WTC11 (cell line): ENCODE results near the gene PITPNM1.

ENCODE experiments used
- ATF6 ChIP-seq: sonication (generic); formaldehyde crosslinking; IDR thresholded peaks from 2 replicates; pipeline ENCODE4 v1.8.1; 2023; ENCODE audit warnings: mild to moderate bottlenecking, missing genetic modification reagents
- ELF4 ChIP-seq: sonication (generic); formaldehyde crosslinking; IDR thresholded peaks from 2 replicates; pipeline ENCODE4 v1.8.1; 2022; ENCODE audit warnings: low read depth, mild to moderate bottlenecking, moderate library complexity, missing genetic modification reagents
- GABPB1 ChIP-seq: sonication (generic); formaldehyde crosslinking; IDR thresholded peaks from 2 replicates; pipeline ENCODE4 v1.8.1; 2023; ENCODE audit warnings: mild to moderate bottlenecking, missing genetic modification reagents
- MAX ChIP-seq: sonication (generic); formaldehyde crosslinking; IDR thresholded peaks from 2 replicates; pipeline ENCODE4 v1.8.0; 2022; ENCODE audit warnings: mild to moderate bottlenecking, missing genetic modification reagents
- MYBL2 ChIP-seq: sonication (generic); formaldehyde crosslinking; IDR thresholded peaks from 2 replicates; pipeline ENCODE4 v1.8.1; 2023; ENCODE audit warnings: mild to moderate bottlenecking, moderate library complexity, missing genetic modification reagents
- NR3C1 ChIP-seq: sonication (generic); formaldehyde crosslinking; conservative IDR thresholded peaks from 2 replicates; pipeline ENCODE4 v1.8.1; 2023; ENCODE audit warnings: low read depth, mild to moderate bottlenecking, missing genetic modification reagents
- TEAD1 ChIP-seq: sonication (generic); formaldehyde crosslinking; IDR thresholded peaks from 2 replicates; pipeline ENCODE4 v1.8.0; 2022; ENCODE audit warnings: mild to moderate bottlenecking, missing genetic modification reagents
- TF ChIP-seq, protein P1 (sequence below): fragments of 200-600 bp; IDR thresholded peaks from 2 replicates; pipeline ENCODE4 v1.8.0; 2022; ENCODE audit warnings: antibody characterized with exemption
- TF ChIP-seq, protein P2 (sequence below): fragments of 250-450 bp; sonication (Bioruptor Pico); IDR thresholded peaks from 2 replicates; pipeline ENCODE4 v2.1.2; 2022; ENCODE audit warnings: mild to moderate bottlenecking, moderate library complexity
- TF ChIP-seq, protein P3 (sequence below): sonication (generic); formaldehyde crosslinking; IDR thresholded peaks from 2 replicates; pipeline ENCODE4 v1.8.1; 2022; ENCODE audit warnings: low read depth, mild to moderate bottlenecking, moderate library complexity, missing genetic modification reagents, borderline replicate concordance
- TF ChIP-seq, protein P4 (sequence below): sonication (generic); formaldehyde crosslinking; IDR thresholded peaks from 2 replicates; pipeline ENCODE4 v1.8.0; 2023; ENCODE audit warnings: missing genetic modification reagents, mild to moderate bottlenecking, borderline replicate concordance
- TF ChIP-seq, protein P5 (sequence below): fragments of 250-450 bp; sonication (Bioruptor Pico); IDR thresholded peaks from 2 replicates; pipeline ENCODE4 v1.9.0; 2021; ENCODE audit warnings: moderate library complexity, mild to moderate bottlenecking, inconsistent platforms, borderline replicate concordance

DNA sequence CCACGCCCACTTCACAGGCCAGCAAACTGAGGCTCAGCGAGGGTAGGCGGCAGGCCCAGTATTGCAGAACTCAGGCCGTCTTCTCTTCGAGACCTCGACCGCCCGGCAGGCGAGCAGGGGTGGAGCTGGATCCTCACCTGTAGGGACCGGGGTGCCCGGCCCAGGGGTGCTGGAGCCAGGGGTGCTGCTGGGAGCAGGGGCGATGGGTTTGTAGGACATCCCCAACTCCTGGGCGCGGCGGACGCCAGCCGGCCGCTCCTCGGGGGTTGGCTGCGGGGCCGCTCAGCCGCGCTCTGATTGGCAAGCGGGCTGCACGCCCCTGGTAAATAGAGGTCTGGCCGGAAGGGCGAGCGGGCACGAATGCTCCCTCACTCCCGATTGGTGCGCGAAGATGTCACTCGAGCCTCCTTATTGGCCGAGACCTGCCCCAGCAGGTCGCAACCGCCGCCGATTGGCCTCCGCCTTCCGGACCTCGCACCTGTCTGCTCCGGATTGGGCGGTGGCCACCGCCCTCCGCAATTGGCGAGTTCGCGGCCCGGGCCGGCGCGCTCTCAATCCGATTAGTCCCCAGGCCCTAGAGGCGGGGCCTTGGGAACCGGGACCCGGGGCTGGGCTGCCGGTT lies 2.8 kb upstream of the PITPNM1 start, which contains the start of gene CDK2AP2:
- TF ChIP-seq, protein P1, sequence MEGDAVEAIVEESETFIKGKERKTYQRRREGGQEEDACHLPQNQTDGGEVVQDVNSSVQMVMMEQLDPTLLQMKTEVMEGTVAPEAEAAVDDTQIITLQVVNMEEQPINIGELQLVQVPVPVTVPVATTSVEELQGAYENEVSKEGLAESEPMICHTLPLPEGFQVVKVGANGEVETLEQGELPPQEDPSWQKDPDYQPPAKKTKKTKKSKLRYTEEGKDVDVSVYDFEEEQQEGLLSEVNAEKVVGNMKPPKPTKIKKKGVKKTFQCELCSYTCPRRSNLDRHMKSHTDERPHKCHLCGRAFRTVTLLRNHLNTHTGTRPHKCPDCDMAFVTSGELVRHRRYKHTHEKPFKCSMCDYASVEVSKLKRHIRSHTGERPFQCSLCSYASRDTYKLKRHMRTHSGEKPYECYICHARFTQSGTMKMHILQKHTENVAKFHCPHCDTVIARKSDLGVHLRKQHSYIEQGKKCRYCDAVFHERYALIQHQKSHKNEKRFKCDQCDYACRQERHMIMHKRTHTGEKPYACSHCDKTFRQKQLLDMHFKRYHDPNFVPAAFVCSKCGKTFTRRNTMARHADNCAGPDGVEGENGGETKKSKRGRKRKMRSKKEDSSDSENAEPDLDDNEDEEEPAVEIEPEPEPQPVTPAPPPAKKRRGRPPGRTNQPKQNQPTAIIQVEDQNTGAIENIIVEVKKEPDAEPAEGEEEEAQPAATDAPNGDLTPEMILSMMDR = no peak
- TF ChIP-seq, protein P2, sequence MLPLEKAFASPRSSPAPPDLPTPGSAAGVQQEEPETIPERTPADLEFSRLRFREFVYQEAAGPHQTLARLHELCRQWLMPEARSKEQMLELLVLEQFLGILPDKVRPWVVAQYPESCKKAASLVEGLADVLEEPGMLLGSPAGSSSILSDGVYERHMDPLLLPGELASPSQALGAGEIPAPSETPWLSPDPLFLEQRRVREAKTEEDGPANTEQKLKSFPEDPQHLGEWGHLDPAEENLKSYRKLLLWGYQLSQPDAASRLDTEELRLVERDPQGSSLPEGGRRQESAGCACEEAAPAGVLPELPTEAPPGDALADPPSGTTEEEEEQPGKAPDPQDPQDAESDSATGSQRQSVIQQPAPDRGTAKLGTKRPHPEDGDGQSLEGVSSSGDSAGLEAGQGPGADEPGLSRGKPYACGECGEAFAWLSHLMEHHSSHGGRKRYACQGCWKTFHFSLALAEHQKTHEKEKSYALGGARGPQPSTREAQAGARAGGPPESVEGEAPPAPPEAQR (CRISPR knock-in tag) = no peak
- TF ChIP-seq, protein P3, sequence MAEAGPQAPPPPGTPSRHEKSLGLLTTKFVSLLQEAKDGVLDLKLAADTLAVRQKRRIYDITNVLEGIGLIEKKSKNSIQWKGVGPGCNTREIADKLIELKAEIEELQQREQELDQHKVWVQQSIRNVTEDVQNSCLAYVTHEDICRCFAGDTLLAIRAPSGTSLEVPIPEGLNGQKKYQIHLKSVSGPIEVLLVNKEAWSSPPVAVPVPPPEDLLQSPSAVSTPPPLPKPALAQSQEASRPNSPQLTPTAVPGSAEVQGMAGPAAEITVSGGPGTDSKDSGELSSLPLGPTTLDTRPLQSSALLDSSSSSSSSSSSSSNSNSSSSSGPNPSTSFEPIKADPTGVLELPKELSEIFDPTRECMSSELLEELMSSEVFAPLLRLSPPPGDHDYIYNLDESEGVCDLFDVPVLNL (CRISPR knock-in tag) = no peak
- TF ChIP-seq MYBL2 (CRISPR knock-in tag) = 0 out of 2 replicates have a peak, but pooled peaks have one; percentile 51
- no peak for TF ChIP-seq ATF6 (CRISPR knock-in tag)
- TF ChIP-seq GABPB1 = no peak; the same call in 1 of the 2 replicates
- TF ChIP-seq, protein P4, sequence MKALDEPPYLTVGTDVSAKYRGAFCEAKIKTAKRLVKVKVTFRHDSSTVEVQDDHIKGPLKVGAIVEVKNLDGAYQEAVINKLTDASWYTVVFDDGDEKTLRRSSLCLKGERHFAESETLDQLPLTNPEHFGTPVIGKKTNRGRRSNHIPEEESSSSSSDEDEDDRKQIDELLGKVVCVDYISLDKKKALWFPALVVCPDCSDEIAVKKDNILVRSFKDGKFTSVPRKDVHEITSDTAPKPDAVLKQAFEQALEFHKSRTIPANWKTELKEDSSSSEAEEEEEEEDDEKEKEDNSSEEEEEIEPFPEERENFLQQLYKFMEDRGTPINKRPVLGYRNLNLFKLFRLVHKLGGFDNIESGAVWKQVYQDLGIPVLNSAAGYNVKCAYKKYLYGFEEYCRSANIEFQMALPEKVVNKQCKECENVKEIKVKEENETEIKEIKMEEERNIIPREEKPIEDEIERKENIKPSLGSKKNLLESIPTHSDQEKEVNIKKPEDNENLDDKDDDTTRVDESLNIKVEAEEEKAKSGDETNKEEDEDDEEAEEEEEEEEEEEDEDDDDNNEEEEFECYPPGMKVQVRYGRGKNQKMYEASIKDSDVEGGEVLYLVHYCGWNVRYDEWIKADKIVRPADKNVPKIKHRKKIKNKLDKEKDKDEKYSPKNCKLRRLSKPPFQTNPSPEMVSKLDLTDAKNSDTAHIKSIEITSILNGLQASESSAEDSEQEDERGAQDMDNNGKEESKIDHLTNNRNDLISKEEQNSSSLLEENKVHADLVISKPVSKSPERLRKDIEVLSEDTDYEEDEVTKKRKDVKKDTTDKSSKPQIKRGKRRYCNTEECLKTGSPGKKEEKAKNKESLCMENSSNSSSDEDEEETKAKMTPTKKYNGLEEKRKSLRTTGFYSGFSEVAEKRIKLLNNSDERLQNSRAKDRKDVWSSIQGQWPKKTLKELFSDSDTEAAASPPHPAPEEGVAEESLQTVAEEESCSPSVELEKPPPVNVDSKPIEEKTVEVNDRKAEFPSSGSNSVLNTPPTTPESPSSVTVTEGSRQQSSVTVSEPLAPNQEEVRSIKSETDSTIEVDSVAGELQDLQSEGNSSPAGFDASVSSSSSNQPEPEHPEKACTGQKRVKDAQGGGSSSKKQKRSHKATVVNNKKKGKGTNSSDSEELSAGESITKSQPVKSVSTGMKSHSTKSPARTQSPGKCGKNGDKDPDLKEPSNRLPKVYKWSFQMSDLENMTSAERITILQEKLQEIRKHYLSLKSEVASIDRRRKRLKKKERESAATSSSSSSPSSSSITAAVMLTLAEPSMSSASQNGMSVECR (CRISPR knock-in tag) = no peak
- TF ChIP-seq ELF4 (CRISPR knock-in tag) = no peak
- peak; percentile 24; the same call in 1 of the 2 replicates for TF ChIP-seq MAX (CRISPR knock-in tag)
- TF ChIP-seq, protein P5, sequence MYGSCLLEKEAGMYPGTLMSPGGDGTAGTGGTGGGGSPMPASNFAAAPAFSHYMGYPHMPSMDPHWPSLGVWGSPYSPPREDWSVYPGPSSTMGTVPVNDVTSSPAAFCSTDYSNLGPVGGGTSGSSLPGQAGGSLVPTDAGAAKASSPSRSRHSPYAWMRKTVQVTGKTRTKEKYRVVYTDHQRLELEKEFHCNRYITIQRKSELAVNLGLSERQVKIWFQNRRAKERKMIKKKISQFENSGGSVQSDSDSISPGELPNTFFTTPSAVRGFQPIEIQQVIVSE (CRISPR knock-in tag) = no peak
- no peak for TF ChIP-seq NR3C1 (CRISPR knock-in tag)
- no peak; the same call in 1 of the 2 replicates for TF ChIP-seq TEAD1 (CRISPR knock-in tag)
